HEK293T (cell line): ENCODE results near the gene GCNT1.

Source experiments
- ARNT ChIP-seq: fragments of 450-650 bp; IDR thresholded peaks from 2 replicates; pipeline ENCODE4 v1.6.1; 2017; ENCODE audit warnings: mild to moderate bottlenecking
- ELF4 ChIP-seq: fragments of 450-650 bp; IDR thresholded peaks from 2 replicates; pipeline ENCODE4 v1.6.1; 2017; ENCODE audit warnings: antibody characterized with exemption
- HDGF ChIP-seq: fragments of 450-650 bp; IDR thresholded peaks from 2 replicates; pipeline ENCODE4 v1.6.1; 2017; ENCODE audit warnings: antibody characterized with exemption, borderline replicate concordance
- L3MBTL2 ChIP-seq: fragments of 450-650 bp; conservative IDR thresholded peaks from 2 replicates; pipeline ENCODE4 v1.6.1; 2016; ENCODE audit warnings: mild to moderate bottlenecking
- NFRKB ChIP-seq: fragments of 450-650 bp; IDR thresholded peaks from 2 replicates; pipeline ENCODE4 v1.6.1; 2016; ENCODE audit warnings: mild to moderate bottlenecking, moderate library complexity
- SP1 ChIP-seq: fragments of 450-650 bp; IDR thresholded peaks from 2 replicates; pipeline ENCODE4 v1.6.1; 2017
- TARDBP ChIP-seq: fragments of 450-650 bp; IDR thresholded peaks from 2 replicates; pipeline ENCODE4 v1.6.1; 2016

GRCh38 chr9:76537150-76537646 lies 78.2 kb downstream of the GCNT1 start:
- TF ChIP-seq NFRKB (no peak), SP1 (no peak), ELF4 (no peak), HDGF (no peak), ARNT (no peak), L3MBTL2 (no peak), TARDBP (no peak)
